ENCODE measurements around the gene ZIC5.

The ZIC5 gene

DNA sequence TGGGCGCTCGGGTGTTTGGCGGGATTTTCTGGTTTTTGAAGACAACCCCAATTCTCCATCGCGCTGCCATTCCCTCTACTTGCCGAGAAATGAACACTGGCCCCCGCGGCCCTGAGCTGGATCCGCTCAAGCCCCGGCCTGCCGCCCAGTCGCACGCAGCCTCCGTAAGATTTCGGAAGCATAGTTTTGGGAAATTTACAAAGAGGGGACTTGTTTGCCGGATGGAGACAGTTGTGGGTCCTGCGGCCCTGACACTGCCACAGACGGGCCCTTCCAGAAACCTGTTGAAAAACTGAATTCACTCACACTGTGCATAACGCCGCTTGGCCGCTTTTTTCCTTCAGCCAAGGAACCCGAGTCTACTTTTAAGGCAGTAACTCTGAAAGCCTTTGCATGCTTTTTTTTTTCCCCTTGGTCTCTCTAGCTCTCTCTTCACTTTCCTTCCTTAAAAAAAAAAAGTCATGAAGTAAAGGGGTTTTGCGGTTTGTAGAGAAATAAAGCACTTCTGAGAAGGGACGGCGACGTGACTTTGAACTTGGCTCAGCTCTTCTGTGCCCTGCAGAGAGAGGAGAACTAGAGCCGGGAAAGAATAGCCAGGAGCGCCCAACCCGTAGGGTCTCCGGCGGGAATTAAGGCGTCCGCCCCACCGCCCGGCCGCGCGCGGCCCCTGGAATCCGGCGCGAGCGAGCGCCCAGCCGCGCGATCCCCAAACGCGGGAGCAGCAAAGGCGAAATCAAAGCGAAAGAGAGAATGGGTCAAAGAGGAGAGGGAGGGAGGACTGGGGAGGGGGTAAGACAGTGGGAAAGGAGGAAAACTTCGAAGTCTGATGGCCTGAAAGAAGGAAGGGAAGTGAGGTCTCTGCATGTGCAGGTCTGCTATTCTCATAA is 6.6 kb upstream of the ZIC5 start:
- no peak for DNase-seq (ENCODE audit: low spot score in 2 of 2)
- Mint-ChIP-seq H3K36me3 (ENCODE audit: insufficient read depth) (peaks cover 35% of the 10 kb centered on the region), H3K4me3 (peak overlapping the region; percentile 23), H3K27ac (ENCODE audit: low read depth) (no peak overlapping the region), H3K4me1 (peaks cover 9% of the 10 kb centered on the region), H3K9me3 (no peaks in the 10 kb centered on the region), H3K27me3 (peaks cover 62% of the 10 kb centered on the region)
- ATAC-seq (replicated peaks; ENCODE audit: extremely low read depth, poor library complexity, severe bottlenecking) = no peak

DNA sequence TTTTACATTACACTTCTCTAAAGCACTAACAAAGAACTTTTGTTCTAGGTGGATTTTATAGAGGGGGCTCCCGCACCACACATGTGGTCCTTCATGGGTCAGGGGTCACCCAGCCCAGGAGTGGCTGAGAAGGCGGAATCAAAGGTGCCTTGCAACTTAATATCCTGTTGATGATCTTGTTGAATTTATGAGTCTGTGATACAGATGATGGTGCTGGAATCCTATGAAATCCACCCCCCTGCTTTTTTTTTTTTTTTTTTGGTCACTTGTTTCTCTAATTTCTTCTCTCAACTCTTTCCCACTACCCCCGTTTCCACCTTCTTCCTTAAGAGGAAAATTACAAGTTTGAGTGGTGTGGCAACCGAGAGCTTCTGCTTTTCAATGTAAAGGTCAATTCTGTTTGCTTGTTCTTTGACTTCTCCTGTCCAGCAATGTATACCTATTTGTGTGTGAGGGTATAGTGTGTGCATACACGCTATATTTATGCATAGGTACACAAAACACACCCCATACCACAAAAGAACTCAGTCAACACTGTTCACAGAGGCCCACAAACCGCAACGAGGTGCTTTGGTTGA is 5.9 kb upstream of the ZIC5 start:
- Mint-ChIP-seq H3K9me3 (no peaks in the 10 kb centered on the region), H3K4me3 (no peak overlapping the region), H3K36me3 (ENCODE audit: insufficient read depth) (peaks cover 33% of the 10 kb centered on the region), H3K27me3 (peaks cover 69% of the 10 kb centered on the region), H3K27ac (ENCODE audit: low read depth) (no peak overlapping the region), H3K4me1 (peaks cover 9% of the 10 kb centered on the region)
- ATAC-seq (replicated peaks; ENCODE audit: extremely low read depth, poor library complexity, severe bottlenecking) = no peak
- DNase-seq (ENCODE audit: low spot score in 2 of 2) = no peak

GRCh38 chr13:99976575-99976974 is 5.0 kb upstream of the ZIC5 start:
- Mint-ChIP-seq H3K9me3 (no peaks in the 10 kb centered on the region), H3K4me1 (peaks cover 14% of the 10 kb centered on the region), H3K27me3 (peaks cover 78% of the 10 kb centered on the region), H3K4me3 (no peak overlapping the region), H3K36me3 (ENCODE audit: insufficient read depth) (peaks cover 37% of the 10 kb centered on the region), H3K27ac (ENCODE audit: low read depth) (no peak overlapping the region)
- DNase-seq (ENCODE audit: low spot score in 2 of 2) = no peak
- ATAC-seq (replicated peaks; ENCODE audit: extremely low read depth, poor library complexity, severe bottlenecking) = no peak

- peaks cover 35% of the 10 kb centered on the region for H3K36me3 Mint-ChIP-seq (ENCODE audit: insufficient read depth)
- no peak overlapping the region for H3K4me3 Mint-ChIP-seq
- no peak overlapping the region for H3K27ac Mint-ChIP-seq (ENCODE audit: low read depth)
- peaks cover 78% of the 10 kb centered on the region for H3K27me3 Mint-ChIP-seq
- no peak for ATAC-seq (replicated peaks; ENCODE audit: extremely low read depth, poor library complexity, severe bottlenecking)
- H3K4me1 Mint-ChIP-seq = peaks cover 14% of the 10 kb centered on the region
- H3K9me3 Mint-ChIP-seq = no peaks in the 10 kb centered on the region
- DNase-seq (ENCODE audit: low spot score in 2 of 2) = no peak
These were observed 4.1 kb upstream of the ZIC5 start for GRCh38 chr13:99975626-99976025.

DNA sequence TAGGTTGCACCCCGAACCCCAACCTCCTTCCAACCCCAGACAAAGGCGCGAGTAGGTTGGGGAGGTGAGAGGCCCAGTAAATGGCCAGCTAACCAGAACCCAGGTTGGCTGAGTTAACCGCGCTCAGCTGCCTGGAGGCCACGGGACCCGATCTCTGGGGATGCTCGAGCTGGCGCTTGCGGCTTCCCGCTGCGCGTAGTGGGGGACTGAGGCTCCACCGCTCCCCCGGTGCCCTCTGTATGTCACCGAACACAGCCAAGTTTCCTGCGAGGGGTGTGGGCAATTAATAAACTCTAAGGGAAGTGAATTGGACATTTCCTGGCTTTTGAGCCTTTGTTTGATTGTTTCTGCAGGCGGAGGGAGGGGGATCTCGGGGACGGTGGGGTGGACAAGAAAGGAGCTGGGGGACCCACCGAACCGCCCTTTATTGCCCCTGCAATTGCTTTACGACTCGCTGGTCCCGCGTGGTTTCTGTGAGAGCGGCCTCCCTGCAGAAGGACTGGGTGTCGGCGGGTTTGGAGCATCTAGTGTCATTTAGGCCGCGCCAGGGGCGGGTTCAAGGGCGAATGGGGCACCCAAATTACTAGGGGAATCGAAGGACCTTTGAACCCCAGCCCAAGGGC is 3.5 kb upstream of the ZIC5 start:
- no peaks in the 10 kb centered on the region for H3K9me3 Mint-ChIP-seq
- DNase-seq (ENCODE audit: low spot score in 2 of 2) = no peak
- ATAC-seq (replicated peaks; ENCODE audit: extremely low read depth, poor library complexity, severe bottlenecking) = no peak
- H3K27ac Mint-ChIP-seq (ENCODE audit: low read depth) = no peak overlapping the region
- H3K27me3 Mint-ChIP-seq = peaks cover 81% of the 10 kb centered on the region
- peaks cover 37% of the 10 kb centered on the region for H3K36me3 Mint-ChIP-seq (ENCODE audit: insufficient read depth)
- H3K4me3 Mint-ChIP-seq = no peak overlapping the region
- H3K4me1 Mint-ChIP-seq = peaks cover 16% of the 10 kb centered on the region

DNA sequence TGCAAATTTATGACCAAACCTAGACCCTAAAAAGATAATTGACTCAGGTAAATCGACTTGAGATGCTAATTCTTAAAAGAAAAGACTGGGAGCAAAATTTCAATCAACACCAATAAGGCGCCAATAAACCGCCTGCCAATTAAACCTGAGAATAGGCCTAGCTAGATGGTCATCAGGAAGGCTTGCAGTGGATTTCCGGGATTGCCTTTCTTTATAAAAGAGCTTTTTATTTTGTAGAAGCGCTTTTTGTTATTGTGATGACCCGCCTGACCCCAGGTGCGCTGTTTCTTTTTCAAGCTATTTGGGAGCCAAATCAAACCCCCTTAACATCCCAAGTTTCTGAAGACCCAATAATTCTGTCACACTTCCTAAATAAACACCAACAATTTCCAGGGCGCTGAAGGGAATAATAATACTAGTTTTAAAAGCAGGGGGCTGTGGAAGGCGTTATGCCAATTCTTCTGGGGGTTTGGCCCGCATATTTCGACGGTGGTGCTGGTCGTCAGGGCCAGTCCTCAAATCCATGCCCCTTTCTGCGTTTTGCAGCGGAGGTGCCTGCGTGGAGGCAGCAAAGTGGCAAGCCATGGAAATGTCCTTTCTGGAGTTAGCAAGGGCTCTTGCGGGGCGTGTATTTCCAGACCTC is 2.9 kb upstream of the ZIC5 start:
- Mint-ChIP-seq H3K36me3 (ENCODE audit: insufficient read depth) (peaks cover 37% of the 10 kb centered on the region), H3K27me3 (peaks cover 88% of the 10 kb centered on the region), H3K4me3 (no peak overlapping the region), H3K4me1 (peaks cover 23% of the 10 kb centered on the region), H3K27ac (ENCODE audit: low read depth) (no peak overlapping the region), H3K9me3 (no peaks in the 10 kb centered on the region)
- ATAC-seq (replicated peaks; ENCODE audit: extremely low read depth, poor library complexity, severe bottlenecking) = no peak
- no peak for DNase-seq (ENCODE audit: low spot score in 2 of 2)

- no peaks in the 10 kb centered on the region for H3K9me3 Mint-ChIP-seq
- H3K27ac Mint-ChIP-seq (ENCODE audit: low read depth) = no peak overlapping the region
- peaks cover 88% of the 10 kb centered on the region for H3K27me3 Mint-ChIP-seq
- H3K4me3 Mint-ChIP-seq = no peak overlapping the region
- DNase-seq (ENCODE audit: low spot score in 2 of 2) = no peak
- peaks cover 26% of the 10 kb centered on the region for H3K4me1 Mint-ChIP-seq
- ATAC-seq (replicated peaks; ENCODE audit: extremely low read depth, poor library complexity, severe bottlenecking) = no peak
- peaks cover 41% of the 10 kb centered on the region for H3K36me3 Mint-ChIP-seq (ENCODE audit: insufficient read depth)
These were observed 2.2 kb upstream of the ZIC5 start for GRCh38 chr13:99973808-99974185.

DNA sequence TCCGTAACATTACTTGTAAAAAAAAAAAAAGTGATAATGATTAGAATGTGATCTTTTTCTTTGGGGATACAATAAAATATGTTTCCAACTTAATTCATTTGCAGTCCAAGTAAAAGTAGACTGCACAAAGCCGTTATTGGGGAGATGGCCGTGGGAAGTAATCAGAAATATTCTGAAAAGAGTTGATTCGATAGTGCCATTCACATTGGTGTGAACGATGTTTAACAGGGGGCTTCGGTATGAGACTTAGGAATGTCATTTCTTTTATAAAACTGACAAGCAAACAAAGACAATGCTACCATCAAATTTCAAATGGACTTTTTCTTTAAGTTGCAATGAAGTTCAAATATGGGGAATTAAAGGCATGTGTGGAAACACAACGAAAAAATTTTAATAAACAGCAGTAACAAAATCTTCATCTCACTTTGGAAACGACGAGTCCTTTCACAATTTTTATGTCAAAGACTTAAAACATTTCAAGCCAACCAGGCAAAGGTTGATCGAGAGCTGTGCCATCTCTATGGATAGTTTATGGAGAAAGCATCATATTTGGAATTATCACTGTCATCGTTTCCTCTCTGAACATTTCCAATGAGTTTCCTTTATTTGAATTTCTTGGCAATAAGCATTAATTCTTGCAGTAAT is 1.7 kb upstream of the ZIC5 start:
- H3K27ac Mint-ChIP-seq (ENCODE audit: low read depth) = peak overlapping the region; percentile 65
- H3K4me1 Mint-ChIP-seq = peaks cover 21% of the 10 kb centered on the region
- no peak overlapping the region for H3K4me3 Mint-ChIP-seq
- no peak for ATAC-seq (replicated peaks; ENCODE audit: extremely low read depth, poor library complexity, severe bottlenecking)
- no peak for DNase-seq (ENCODE audit: low spot score in 2 of 2)
- peaks cover 85% of the 10 kb centered on the region for H3K27me3 Mint-ChIP-seq
- H3K36me3 Mint-ChIP-seq (ENCODE audit: insufficient read depth) = peaks cover 36% of the 10 kb centered on the region
- no peaks in the 10 kb centered on the region for H3K9me3 Mint-ChIP-seq

GRCh38 chr13:99972190-99972731 is 694 bp upstream of the ZIC5 start:
- H3K4me1 Mint-ChIP-seq = peaks cover 27% of the 10 kb centered on the region
- peaks cover 84% of the 10 kb centered on the region for H3K27me3 Mint-ChIP-seq
- no peaks in the 10 kb centered on the region for H3K9me3 Mint-ChIP-seq
- no peak for DNase-seq (ENCODE audit: low spot score in 2 of 2)
- peaks cover 41% of the 10 kb centered on the region for H3K36me3 Mint-ChIP-seq (ENCODE audit: insufficient read depth)
- peak overlapping the region; percentile 63 for H3K4me3 Mint-ChIP-seq
- peak overlapping the region; percentile 71 for H3K27ac Mint-ChIP-seq (ENCODE audit: low read depth)
- no peak for ATAC-seq (replicated peaks; ENCODE audit: extremely low read depth, poor library complexity, severe bottlenecking)

- Mint-ChIP-seq H3K4me1 (peaks cover 28% of the 10 kb centered on the region), H3K27me3 (peaks cover 84% of the 10 kb centered on the region), H3K27ac (ENCODE audit: low read depth) (no peak overlapping the region), H3K9me3 (no peaks in the 10 kb centered on the region), H3K4me3 (peak overlapping the region; percentile 63), H3K36me3 (ENCODE audit: insufficient read depth) (peaks cover 41% of the 10 kb centered on the region)
- no peak for DNase-seq (ENCODE audit: low spot score in 2 of 2)
- ATAC-seq (replicated peaks; ENCODE audit: extremely low read depth, poor library complexity, severe bottlenecking) = peak; percentile 21
These were observed 654 bp downstream of the ZIC5 start for GRCh38 chr13:99970651-99971575.

DNA sequence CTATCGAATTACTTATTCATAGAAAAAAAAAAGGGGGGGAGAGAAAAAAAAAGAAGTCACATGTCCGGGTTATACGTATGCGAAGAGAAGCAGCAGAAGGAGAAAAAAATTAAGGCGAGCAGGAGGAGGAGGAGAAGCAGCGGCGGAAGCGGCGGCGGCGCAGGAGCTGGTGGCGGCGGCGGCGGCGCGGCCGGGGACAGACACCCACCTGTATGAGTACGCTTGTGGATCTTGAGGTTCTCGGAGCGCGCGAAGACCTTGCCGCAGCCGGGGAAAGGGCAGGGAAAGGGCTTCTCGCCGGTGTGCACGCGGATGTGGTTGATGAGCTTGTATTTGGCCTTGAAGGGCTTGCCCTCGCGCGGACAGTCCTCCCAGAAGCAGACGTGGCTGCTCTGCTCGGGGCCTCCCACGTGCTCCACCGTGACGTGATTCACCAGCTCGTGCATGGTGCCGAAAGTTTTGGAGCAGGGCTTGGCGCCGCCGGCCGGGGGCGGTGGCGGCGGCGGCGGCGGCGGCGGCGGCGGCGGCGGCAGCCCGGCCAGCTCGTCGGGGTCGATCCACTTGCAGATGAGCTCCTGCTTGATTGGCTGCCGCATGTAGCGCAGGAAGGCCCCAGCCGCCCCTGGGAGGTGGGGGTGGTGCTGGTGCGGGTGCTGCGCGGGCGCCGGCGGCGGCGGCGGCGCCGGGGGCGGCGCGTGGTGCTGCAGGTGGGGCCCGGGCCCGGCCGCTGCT is 1.5 kb downstream of the ZIC5 start:
- peak overlapping the region; percentile 88 for H3K4me3 Mint-ChIP-seq
- H3K36me3 Mint-ChIP-seq (ENCODE audit: insufficient read depth) = peaks cover 38% of the 10 kb centered on the region
- peaks cover 84% of the 10 kb centered on the region for H3K27me3 Mint-ChIP-seq
- ATAC-seq (replicated peaks; ENCODE audit: extremely low read depth, poor library complexity, severe bottlenecking) (peak; percentile 38), DNase-seq (ENCODE audit: low spot score in 2 of 2) (no peak)
- H3K9me3 Mint-ChIP-seq = no peaks in the 10 kb centered on the region
- H3K27ac Mint-ChIP-seq (ENCODE audit: low read depth) = peak overlapping the region; percentile 90
- peaks cover 28% of the 10 kb centered on the region for H3K4me1 Mint-ChIP-seq

All from central memory CD8-positive, alpha-beta T cell (primary cell).